HepG2 (cell line): Measurements from ENCODE around the gene TEKT5. TPM values are rescaled to one million over a fixed set of nuclear protein-coding genes. Genes with fewer than 3 reads are reported as not detected.
A peak's percentile ranks its signal among the peaks of the same experiment; 100 is the strongest.

ENCODE experiments used
- ARID5B ChIP-seq: IDR thresholded peaks from 2 replicates; pipeline ENCODE4 v1.4.0; 2020; ENCODE audit warnings: mild to moderate bottlenecking, missing genetic modification reagents
- ATF7-NPFF ChIP-seq: sonication (generic); formaldehyde crosslinking; IDR thresholded peaks from 2 replicates; pipeline ENCODE4 v1.8.1; 2023; ENCODE audit warnings: mild to moderate bottlenecking, low read depth, missing genetic modification reagents, moderate library complexity
- DDIT3 ChIP-seq: sonication (generic); formaldehyde crosslinking; IDR thresholded peaks from 2 replicates; pipeline ENCODE4 v1.4.0; 2020; ENCODE audit warnings: mild to moderate bottlenecking, missing genetic modification reagents
- ELF4 ChIP-seq: sonication (generic); formaldehyde crosslinking; IDR thresholded peaks from 2 replicates; pipeline ENCODE4 v1.5.0; 2020; ENCODE audit warnings: missing genetic modification reagents, mild to moderate bottlenecking, moderate library complexity, borderline replicate concordance
- GTF2F1 ChIP-seq: fragments of 150-350 bp; IDR thresholded peaks from 2 replicates; pipeline ENCODE4 v1.6.1; 2014; ENCODE audit warnings: low read length
- HNF1B ChIP-seq: sonication (generic); formaldehyde crosslinking; IDR thresholded peaks from 2 replicates; pipeline ENCODE4 v1.5.1; 2020; ENCODE audit warnings: mild to moderate bottlenecking, moderate library complexity, missing genetic modification reagents
- HOXA5 ChIP-seq: sonication (generic); formaldehyde crosslinking; IDR thresholded peaks from 2 replicates; pipeline ENCODE4 v1.4.0; 2020; ENCODE audit warnings: missing genetic modification reagents
- JDP2 ChIP-seq: sonication (generic); formaldehyde crosslinking; IDR thresholded peaks from 2 replicates; pipeline ENCODE4 v1.8.1; 2022; ENCODE audit warnings: missing genetic modification reagents, borderline replicate concordance
- KAT2B ChIP-seq: fragments of 150-350 bp; IDR thresholded peaks from 2 replicates; pipeline ENCODE4 v1.6.1; 2014; ENCODE audit warnings: low read depth, low read length, borderline replicate concordance
- NBN ChIP-seq: fragments of 450-650 bp; conservative IDR thresholded peaks from 2 replicates; pipeline ENCODE4 v1.6.1; 2017
- NCOA2 ChIP-seq: sonication (generic); formaldehyde crosslinking; IDR thresholded peaks from 2 replicates; pipeline ENCODE4 v1.8.0; 2022; ENCODE audit warnings: inconsistent platforms
- NFE2L1 ChIP-seq: sonication (generic); formaldehyde crosslinking; IDR thresholded peaks from 2 replicates; pipeline ENCODE4 v1.4.0; 2020; ENCODE audit warnings: missing genetic modification reagents, mild to moderate bottlenecking, borderline replicate concordance
- NFKBIZ ChIP-seq: IDR thresholded peaks from 2 replicates; pipeline ENCODE4 v1.6.1; 2018; ENCODE audit warnings: missing genetic modification reagents, missing compliant biosample characterization
- SALL1 ChIP-seq: sonication (generic); formaldehyde crosslinking; IDR thresholded peaks from 2 replicates; pipeline ENCODE4 v1.8.0; 2022; ENCODE audit warnings: mild to moderate bottlenecking, missing genetic modification reagents
- SMAD1 ChIP-seq: sonication (generic); formaldehyde crosslinking; IDR thresholded peaks from 2 replicates; pipeline ENCODE4 v1.4.0; 2020; ENCODE audit warnings: missing genetic modification reagents, low read depth, mild to moderate bottlenecking, borderline replicate concordance
- SOX6 ChIP-seq, 2 experiments: fragments of 450-650 bp in 1 of 2; sonication (generic) in 1 of 2; formaldehyde crosslinking in 1 of 2; IDR thresholded peaks; 2 replicates each; pipeline versions ENCODE4 v1.4.0 to v1.6.1; 2017 to 2020; ENCODE audit warnings: antibody characterized with exemption in 1 of 2, mild to moderate bottlenecking in 1 of 2, missing genetic modification reagents in 1 of 2
- U2AF1 ChIP-seq: fragments of 200-400 bp; formaldehyde crosslinking; optimal IDR thresholded peaks from 2 replicates; pipeline ENCODE3; 2017; ENCODE audit warnings: mild to moderate bottlenecking, low read depth, low read length
- ZBTB2 ChIP-seq: sonication (generic); formaldehyde crosslinking; IDR thresholded peaks from 2 replicates; pipeline ENCODE4 v1.8.0; 2022; ENCODE audit warnings: low read depth, missing genetic modification reagents
- ZNF180 ChIP-seq: sonication (generic); formaldehyde crosslinking; IDR thresholded peaks from 2 replicates; pipeline ENCODE4 v1.4.0; 2020; ENCODE audit warnings: low read depth, missing genetic modification reagents, borderline replicate concordance
- ZNF382 ChIP-seq: sonication (generic); formaldehyde crosslinking; IDR thresholded peaks from 2 replicates; pipeline ENCODE4 v1.5.0; 2020; ENCODE audit warnings: missing genetic modification reagents, mild to moderate bottlenecking, borderline replicate concordance
- ZNF766 ChIP-seq: sonication (generic); formaldehyde crosslinking; IDR thresholded peaks from 2 replicates; pipeline ENCODE4 v1.5.0; 2020; ENCODE audit warnings: missing genetic modification reagents, borderline replicate concordance
- ZSCAN21 ChIP-seq: sonication (generic); formaldehyde crosslinking; IDR thresholded peaks from 2 replicates; pipeline ENCODE4 v1.8.0; 2022; ENCODE audit warnings: mild to moderate bottlenecking, missing genetic modification reagents, moderate library complexity, borderline replicate concordance
- polyA plus RNA-seq, 8 experiments: library from polyadenylated mRNA; depleted of rRNA in 3 of 8; stranded (reverse) in 7 of 8; unstranded in 1 of 8; fragments of >200 nt; fragmentation: Illumina TruSeq in 4 of 8; extraction: Trizol in 4 of 8; gene quantifications; 2 replicates each; pipeline versions ENCODE4 v1.2.1 to v1.2.3, GENCODE V29; 2011 to 2016; ENCODE audit warnings: low read depth in 4 of 8, missing spikeins in 1 of 8, mixed read lengths in 1 of 8; ENCODE audit not compliant: insufficient read depth in 1 of 8
- total RNA-seq, 5 experiments: library from RNA; depleted of rRNA; stranded (reverse); fragments of >200 nt; fragmentation: Illumina TruSeq; extraction: Trizol; gene quantifications; 2 replicates each; pipeline ENCODE4 v1.2.3, GENCODE V29; 2016; ENCODE audit warnings: low read depth in 1 of 5

The TEKT5 gene
- total and polyA plus RNA-seq, 2 of the 13 experiments (the other 11 are each of a cell fraction or from before 2014, with no cell fraction given) = 0.16 TPM; not detected in 1

GRCh38 chr16:10608687-10609401 lies 85.9 kb downstream of the TEKT5 start (continued):
- TF ChIP-seq ARID5B (CRISPR knock-in tag) (no peak; the same call in 1 of the 2 replicates), ATF7-NPFF (no peak), DDIT3 (no peak), NCOA2 (CRISPR knock-in tag) (no peak), SALL1 (CRISPR knock-in tag) (peak; percentile 60; the same call in 1 of the 2 replicates), ZBTB2 (CRISPR knock-in tag) (no peak), NFKBIZ (CRISPR knock-in tag) (no peak), ZNF180 (CRISPR knock-in tag) (no peak), SOX6 (IDR thresholded peaks at IDR 0.05) (no peak), SOX6 (CRISPR knock-in tag; IDR thresholded peaks at IDR 0.05) (peak; percentile 23; the same call in 1 of the 2 replicates), ZNF766 (CRISPR knock-in tag) (peak; percentile 27; the same call in 1 of the 2 replicates), SMAD1 (CRISPR knock-in tag) (0 out of 2 replicates have a peak, but pooled peaks have one; percentile 16), ZSCAN21 (no peak), HOXA5 (CRISPR knock-in tag) (no peak), GTF2F1 (0 out of 2 replicates have a peak, but pooled peaks have one; percentile 7), JDP2 (no peak), ELF4 (CRISPR knock-in tag) (no peak), HNF1B (CRISPR knock-in tag) (0 out of 2 replicates have a peak, but pooled peaks have one; percentile 40), NFE2L1 (0 out of 2 replicates have a peak, but pooled peaks have one; percentile 49), U2AF1 (no peak), NBN (no peak), KAT2B (no peak), ZNF382 (no peak)
